GM12892 (cell line): ENCODE data around the gene TMEM235.

ENCODE experiments used
- POLR2A ChIP-seq: IDR thresholded peaks from 2 replicates; pipeline ENCODE4 v1.6.1; 2011; ENCODE audit warnings: low read depth, low read length, control low read depth
- POLR2AphosphoS5 ChIP-seq: IDR thresholded peaks from 2 replicates; pipeline ENCODE4 v1.6.1; 2011; ENCODE audit warnings: low read depth, low read length, control low read depth
- TAF1 ChIP-seq: IDR thresholded peaks from 2 replicates; pipeline ENCODE4 v1.6.1; 2011; ENCODE audit warnings: low read depth, mild to moderate bottlenecking, control low read depth, low read length, borderline replicate concordance

DNA sequence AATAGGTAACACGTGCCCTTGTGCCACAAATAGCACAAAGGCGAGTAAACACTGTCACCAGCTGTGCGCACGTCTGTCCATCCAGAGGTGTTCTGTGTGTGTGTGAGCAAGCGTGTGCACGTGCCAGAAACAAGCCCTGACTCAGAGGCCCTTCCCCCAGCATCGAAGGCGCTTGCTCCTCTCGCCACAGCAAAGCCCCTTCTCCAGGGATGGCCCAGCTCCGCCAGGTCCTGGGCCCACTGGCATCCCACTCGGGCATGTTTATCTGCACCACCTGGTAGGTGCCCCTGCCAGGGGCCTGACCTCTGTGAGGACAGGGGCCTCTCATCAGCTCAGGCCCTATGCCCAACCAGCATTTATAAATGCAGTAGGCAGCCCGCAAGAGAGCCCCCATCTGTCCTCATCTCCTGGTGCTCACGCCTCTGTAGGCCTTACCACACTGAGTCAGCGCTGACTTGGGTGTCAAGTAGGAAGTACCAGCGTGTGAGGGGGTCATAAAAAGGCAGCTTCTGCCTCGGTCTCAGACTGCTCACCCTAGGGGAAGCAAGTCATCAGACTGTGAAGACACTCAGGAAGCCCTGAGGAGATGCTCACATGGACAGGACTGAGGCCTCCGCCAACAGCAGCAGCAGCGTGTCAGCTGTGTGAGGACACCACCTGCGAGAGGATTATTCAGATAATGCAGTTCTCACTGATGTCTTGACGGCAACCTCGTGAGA is 10.8 kb downstream of the TMEM235 start:
- TF ChIP-seq TAF1 (no peak), POLR2A (no peak), POLR2AphosphoS5 (no peak)
